Psoas muscle (tissue), 8 donors: ENCODE results near the gene ARL10. TPM values are rescaled to one million over a fixed set of nuclear protein-coding genes. Genes with fewer than 3 reads are reported as not detected.

Experiments used
- ATAC-seq, 4 donors: fragments of 200-7000 bp; cut with Tn5 transposase; one replicate each; pipeline ENCODE4 v1.9.1; 2020; ENCODE audit warnings: moderate library complexity in 3 of 4, mild to moderate bottlenecking in 2 of 4
- DNase-seq, 2 donors: peaks; one replicate each; pipeline ENCODE4 v3.0.0-alpha.2; 2020
- H3K27ac ChIP-seq: fragments of 200-600 bp; one replicate; pipeline ENCODE4 v1.8.0; 2022
- H3K27me3 ChIP-seq, 3 donors: fragments of 200-600 bp in 1 of 3; one replicate each; pipeline versions ENCODE4 v1.6.1 to v1.8.0; 2013 to 2022; ENCODE audit warnings: low read length in 2 of 3, mild to moderate bottlenecking in 2 of 3, moderate library complexity in 1 of 3; ENCODE audit not compliant: insufficient read depth in 3 of 3
- H3K36me3 ChIP-seq, 2 donors: fragments of 200-600 bp in 1 of 2; one replicate each; pipeline versions ENCODE4 v1.6.1 to v1.8.0; 2013 to 2022; ENCODE audit warnings: low read depth in 1 of 2, mild to moderate bottlenecking in 1 of 2, moderate library complexity in 1 of 2; ENCODE audit not compliant: insufficient read depth in 1 of 2
- H3K4me1 ChIP-seq: fragments of 200-600 bp; one replicate; pipeline ENCODE4 v1.8.0; 2022
- H3K4me3 ChIP-seq: fragments of 200-600 bp; one replicate; pipeline ENCODE4 v1.8.0; 2022; ENCODE audit warnings: mild to moderate bottlenecking
- H3K9me3 ChIP-seq: fragments of 200-600 bp; one replicate; pipeline ENCODE4 v1.8.0; 2022
- WGBS, 3 donors: extraction: QIAGEN DNeasy Blood & Tissue Kit; methylation state at CpG; one replicate each; pipeline versions ENCODE4 v1.1.6 to v1.1.7; 2013; 5-methylcytosine and 5-hydroxymethylcytosine counted together
- intact Hi-C, 2 donors: fragments of 100-400 bp; cut with DNase I; formaldehyde crosslinking; loops; one replicate each; pipeline versions ENCODE4 v1.11.0 to v1.14.2; 2022
- polyA plus RNA-seq, 3 donors: library from polyadenylated mRNA; stranded (reverse); fragments of 200-250 nt; gene quantifications; one replicate each; pipeline ENCODE4 v1.2.3, GENCODE V29; 2013
- total RNA-seq, 4 donors: library from RNA; stranded (reverse); fragmentation: NEBNext Ultra II Directional in 2 of 4; extraction: Animal tissue kit (Norgen Biotek cat#: 25700) in 2 of 4; gene quantifications; one replicate each; pipeline versions ENCODE4 v1.2.1 to v1.2.4, GENCODE V29; 2021 to 2023
- TF ChIP-seq, protein P1 (sequence below): fragments of 200-600 bp; IDR thresholded peaks from one replicate; pipeline ENCODE4 v1.8.0; 2022; ENCODE audit warnings: antibody characterized with exemption
- donor health status: healthy with polysubstance abuse.
- donor health status: DM: no; HTN: no; CAD: no; lungs with moderate emphysema.
- donor health status: Bipolar disorder and iron deficiency.
- donor health status: healthy.
- donor health status: DM: yes; HTN: yes; CAD: no.
- donor health status: DM: no; HTN: no; CAD: no.
- donor health status: DM: no; HTN: no; CAD: no.
- donor health status: DM: yes; HTN: yes; CAD: no.

Gene ARL10
- total and polyA plus RNA-seq, 7 donors = 1.6 to 6.6 (median 3.9) TPM

DNA sequence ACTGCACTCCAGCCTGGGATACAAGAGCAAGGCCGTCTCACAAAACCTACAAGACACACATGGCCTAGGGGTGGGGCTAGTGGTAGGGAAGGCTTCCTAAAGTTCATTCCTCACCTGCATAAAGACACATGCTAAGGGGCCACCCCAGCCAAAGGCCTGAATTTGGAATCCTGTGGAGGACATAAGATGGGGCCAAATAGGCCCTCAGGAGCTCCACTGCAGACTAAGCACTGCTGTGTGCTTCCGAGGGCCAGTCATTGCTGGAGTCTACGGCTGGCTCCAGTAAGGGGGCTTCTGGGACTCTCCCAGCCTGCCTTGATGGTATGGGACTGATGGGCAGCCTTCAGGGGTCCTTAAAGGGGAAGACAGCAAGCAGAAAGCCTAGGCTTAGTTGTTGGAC lies 17.4 kb downstream of the ARL10 start:
- peaks cover 7 to 51% of the 10 kb centered on the region in 2 donors for H3K36me3 ChIP-seq
- H3K4me1 ChIP-seq = peaks cover 55% of the 10 kb centered on the region
- H3K27ac ChIP-seq = peak overlapping the region; percentile 93
- no peak for DNase-seq
- 81 to 88% (median 82%) methylated on average over 3 of the region's 3 CpGs for WGBS, 3 donors
- intact Hi-C loops = no loop called here
- H3K9me3 ChIP-seq = no peaks in the 10 kb centered on the region
- H3K27me3 ChIP-seq = no peaks in the 10 kb centered on the region
- TF ChIP-seq, protein P1, sequence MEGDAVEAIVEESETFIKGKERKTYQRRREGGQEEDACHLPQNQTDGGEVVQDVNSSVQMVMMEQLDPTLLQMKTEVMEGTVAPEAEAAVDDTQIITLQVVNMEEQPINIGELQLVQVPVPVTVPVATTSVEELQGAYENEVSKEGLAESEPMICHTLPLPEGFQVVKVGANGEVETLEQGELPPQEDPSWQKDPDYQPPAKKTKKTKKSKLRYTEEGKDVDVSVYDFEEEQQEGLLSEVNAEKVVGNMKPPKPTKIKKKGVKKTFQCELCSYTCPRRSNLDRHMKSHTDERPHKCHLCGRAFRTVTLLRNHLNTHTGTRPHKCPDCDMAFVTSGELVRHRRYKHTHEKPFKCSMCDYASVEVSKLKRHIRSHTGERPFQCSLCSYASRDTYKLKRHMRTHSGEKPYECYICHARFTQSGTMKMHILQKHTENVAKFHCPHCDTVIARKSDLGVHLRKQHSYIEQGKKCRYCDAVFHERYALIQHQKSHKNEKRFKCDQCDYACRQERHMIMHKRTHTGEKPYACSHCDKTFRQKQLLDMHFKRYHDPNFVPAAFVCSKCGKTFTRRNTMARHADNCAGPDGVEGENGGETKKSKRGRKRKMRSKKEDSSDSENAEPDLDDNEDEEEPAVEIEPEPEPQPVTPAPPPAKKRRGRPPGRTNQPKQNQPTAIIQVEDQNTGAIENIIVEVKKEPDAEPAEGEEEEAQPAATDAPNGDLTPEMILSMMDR = no peak
- no peak overlapping the region for H3K4me3 ChIP-seq
- no peak for ATAC-seq

DNA sequence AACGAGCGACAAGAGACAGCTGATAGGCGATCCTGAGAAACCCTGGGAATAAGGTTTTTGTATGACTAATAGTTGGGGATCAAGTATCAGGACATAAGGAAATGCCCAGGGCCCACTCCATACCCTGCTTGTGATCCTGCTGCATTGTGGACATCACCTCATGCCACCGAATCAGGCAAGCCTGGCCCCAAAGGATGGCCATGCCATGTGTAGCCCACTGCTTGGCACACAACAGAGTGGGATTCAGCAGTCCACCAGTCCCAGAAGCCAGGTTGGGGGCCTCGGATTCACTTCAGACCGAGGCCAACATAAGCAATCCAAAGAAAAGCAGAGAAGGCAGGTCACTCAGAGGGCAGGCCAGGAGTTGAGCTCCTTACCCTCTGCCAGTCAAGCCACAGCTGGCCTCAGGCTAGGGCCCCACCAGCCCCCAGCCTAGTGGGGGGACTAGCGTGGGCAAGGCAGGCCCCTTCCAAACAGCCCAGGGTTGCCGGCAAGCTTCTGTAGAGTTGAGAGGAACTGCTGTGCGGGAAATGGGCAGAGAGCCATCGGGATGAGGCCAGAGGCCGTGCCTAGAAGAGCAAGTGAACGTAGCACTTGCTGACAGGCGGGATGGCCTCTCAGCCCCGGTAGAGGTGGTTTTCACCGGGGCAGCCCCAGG lies 18.1 kb downstream of the ARL10 start:
- no peak for ATAC-seq
- H3K4me1 ChIP-seq = peaks cover 55% of the 10 kb centered on the region
- peaks cover 7 to 51% of the 10 kb centered on the region in 2 donors for H3K36me3 ChIP-seq
- no peaks in the 10 kb centered on the region for H3K27me3 ChIP-seq
- H3K9me3 ChIP-seq = no peaks in the 10 kb centered on the region
- TF ChIP-seq, protein P1 = no peak
- peak overlapping the region; percentile 93 for H3K27ac ChIP-seq
- intact Hi-C loops = no loop called here
- no peak overlapping the region for H3K4me3 ChIP-seq
- WGBS, 3 donors = 70 to 78% (median 76%) methylated on average over 15 of the region's 15 CpGs
- DNase-seq = no peak

DNA sequence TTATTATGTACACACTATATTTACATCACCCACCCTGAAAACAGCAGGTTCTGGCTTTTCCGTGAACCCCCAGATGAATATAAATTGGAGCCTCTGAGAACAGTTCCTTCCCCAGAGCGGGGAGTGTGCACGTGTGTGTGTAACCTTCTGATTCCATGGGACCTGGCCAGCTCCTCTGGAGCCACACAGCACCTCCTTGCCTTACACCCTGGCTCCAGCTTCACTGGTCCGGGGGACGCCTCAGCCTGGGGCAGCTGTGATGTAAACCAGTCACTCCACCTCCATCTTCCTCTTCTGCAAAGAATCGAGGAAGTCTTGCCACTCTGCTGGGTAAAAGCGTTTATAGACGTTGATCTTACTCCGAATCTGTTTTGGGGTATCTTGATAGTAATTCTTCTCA lies 18.7 kb downstream of the ARL10 start:
- intact Hi-C loops = no loop called here
- H3K9me3 ChIP-seq = no peaks in the 10 kb centered on the region
- peaks cover 55% of the 10 kb centered on the region for H3K4me1 ChIP-seq
- WGBS, 3 donors = 63 to 86% (median 63%) methylated on average over 9 of the region's 9 CpGs
- H3K27me3 ChIP-seq = no peaks in the 10 kb centered on the region
- peak overlapping the region; percentile 93 for H3K27ac ChIP-seq
- TF ChIP-seq, protein P1 = no peak
- peaks cover 7 to 51% of the 10 kb centered on the region in 2 donors for H3K36me3 ChIP-seq
- DNase-seq = no peak
- no peak for ATAC-seq
- H3K4me3 ChIP-seq = no peak overlapping the region

DNA sequence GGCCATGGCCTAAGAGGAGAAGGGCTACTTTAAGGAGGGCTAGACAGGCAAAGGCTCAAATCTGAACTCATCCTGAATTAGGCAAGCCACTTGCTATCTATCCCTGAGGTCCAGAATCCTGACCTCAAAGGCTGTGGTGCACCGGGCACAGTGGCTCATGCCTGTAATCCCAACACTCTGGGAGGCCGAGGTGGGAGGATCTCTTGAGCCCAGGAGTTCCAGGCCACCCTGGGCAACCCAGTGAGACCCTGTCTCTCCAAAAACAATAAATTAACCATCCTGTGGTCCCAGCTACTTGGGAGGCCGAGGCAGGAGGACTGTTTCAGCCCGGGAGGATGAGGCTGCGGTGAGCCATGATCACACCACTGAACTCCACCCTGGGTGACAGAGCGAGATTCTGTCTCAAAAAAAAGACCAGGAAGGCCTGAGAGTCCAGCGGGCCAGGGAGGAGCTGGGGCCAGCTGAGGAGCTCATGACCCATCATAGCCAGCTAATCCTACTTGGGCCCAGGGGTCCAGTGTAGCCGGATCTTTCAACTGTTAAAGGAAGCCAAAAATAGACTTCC lies 19.2 kb downstream of the ARL10 start:
- Histone ChIP-seq H3K9me3 (no peaks in the 10 kb centered on the region), H3K27me3 (no peaks in the 10 kb centered on the region), H3K27ac (peak overlapping the region; percentile 93), H3K4me3 (no peak overlapping the region), H3K4me1 (peaks cover 55% of the 10 kb centered on the region), H3K36me3 (peaks cover 7 to 51% of the 10 kb centered on the region in 2 donors)
- 78 to 81% (median 80%) methylated on average over 8 of the region's 8 CpGs for WGBS, 3 donors
- DNase-seq (peak in 1 of 2 donors; percentile 39), ATAC-seq (no peak)
- TF ChIP-seq, protein P1 = no peak
- intact Hi-C loops = no loop called here
